GM23338 (cell line): ENCODE results near the gene WWP2.

ENCODE experiments used
- CTCF ChIP-seq, 2 experiments: fragments of 200-600 bp in 1 of 2; sonication (generic) in 1 of 2; conservative IDR thresholded peaks; 2 replicates each; pipeline versions ENCODE4 v1.5.1 to v1.6.1; 2016 to 2017; ENCODE audit warnings: antibody characterized with exemption in 2 of 2, low read depth in 2 of 2, mild to moderate bottlenecking in 2 of 2, moderate library complexity in 1 of 2
- JUNB ChIP-seq: IDR thresholded peaks from one replicate; pipeline ENCODE4 v1.6.1; 2016; ENCODE audit warnings: antibody characterized with exemption; ENCODE audit not compliant: unreplicated experiment
- POLR2AphosphoS5 ChIP-seq: IDR thresholded peaks from 2 replicates; pipeline ENCODE4 v1.6.1; 2016; ENCODE audit warnings: antibody characterized with exemption, low read depth
- REST ChIP-seq: IDR thresholded peaks from one replicate; pipeline ENCODE4 v1.6.1; 2018; ENCODE audit warnings: antibody characterized with exemption; ENCODE audit not compliant: unreplicated experiment

- TF ChIP-seq CTCF (conservative IDR thresholded peaks at IDR 0.05; ENCODE audit: low read depth in 2 of 2) (no peak), POLR2AphosphoS5 (no peak), REST (no peak), JUNB (no peak)
Observed at GRCh38 chr16:69775563-69775962, 13.4 kb downstream of the WWP2 start.
